ENCODE data around the gene CNTN1.

GRCh38 chr12:41067941-41068645 is 375.9 kb downstream of the CNTN1 start:
- TF ChIP-seq CTCF (optimal IDR thresholded peaks at IDR 0.05 in 1 of 3, IDR thresholded peaks at IDR 0.05 in 1 of 3, conservative IDR thresholded peaks at IDR 0.05 in 1 of 3; ENCODE audit: extremely low read depth in 1 of 3, insufficient read depth in 2 of 3, low read length in 3 of 3) (no peak), EZH2 (IDR thresholded peaks at IDR 0.05; ENCODE audit: low read length) (no peak)

Measured in keratinocyte (primary cell).